Measurements from ENCODE around the gene MAFG.

GRCh38 chr17:81895400-81895799 is 32.1 kb downstream of the MAFG start:
- TF ChIP-seq CTCF (conservative IDR thresholded peaks at IDR 0.05; ENCODE audit: low read depth, low read length) = no peak
- TF ChIP-seq EZH2phosphoT487 (IDR thresholded peaks at IDR 0.05; ENCODE audit: borderline replicate concordance, low read length) = no peak
